AG09319 (cell line): ENCODE measurements around the gene ACAD11.

ENCODE experiments used
- DNase-seq: peaks from one replicate; pipeline ENCODE4 v3.0.0-alpha.2; 2010; ENCODE audit warnings: low read depth; ENCODE audit errors: extremely low read depth
- TF ChIP-seq, protein P1 (sequence below): IDR thresholded peaks from 2 replicates; pipeline ENCODE4 v1.5.1; 2011; ENCODE audit warnings: low read depth, mild to moderate bottlenecking, inconsistent platforms, low read length, moderate library complexity

Gene ACAD11

DNA sequence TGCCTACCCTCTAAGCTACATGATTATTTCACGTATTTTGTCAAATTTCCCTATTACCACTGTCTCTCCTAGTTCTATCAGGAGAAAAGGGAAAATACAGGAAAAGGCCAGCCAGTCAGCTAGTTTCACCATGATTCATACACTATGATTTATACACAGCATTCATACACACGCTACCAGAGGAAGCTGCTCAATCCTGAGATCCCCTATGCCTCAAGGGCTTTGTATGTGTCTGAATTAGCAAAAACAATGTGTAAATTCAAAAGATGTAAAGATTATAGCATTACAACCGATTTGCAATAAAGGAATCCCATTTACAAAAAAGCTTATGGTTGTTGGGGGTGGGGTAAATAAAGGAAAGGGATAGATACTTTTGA lies 65.7 kb downstream of the ACAD11 start:
- TF ChIP-seq, protein P1, sequence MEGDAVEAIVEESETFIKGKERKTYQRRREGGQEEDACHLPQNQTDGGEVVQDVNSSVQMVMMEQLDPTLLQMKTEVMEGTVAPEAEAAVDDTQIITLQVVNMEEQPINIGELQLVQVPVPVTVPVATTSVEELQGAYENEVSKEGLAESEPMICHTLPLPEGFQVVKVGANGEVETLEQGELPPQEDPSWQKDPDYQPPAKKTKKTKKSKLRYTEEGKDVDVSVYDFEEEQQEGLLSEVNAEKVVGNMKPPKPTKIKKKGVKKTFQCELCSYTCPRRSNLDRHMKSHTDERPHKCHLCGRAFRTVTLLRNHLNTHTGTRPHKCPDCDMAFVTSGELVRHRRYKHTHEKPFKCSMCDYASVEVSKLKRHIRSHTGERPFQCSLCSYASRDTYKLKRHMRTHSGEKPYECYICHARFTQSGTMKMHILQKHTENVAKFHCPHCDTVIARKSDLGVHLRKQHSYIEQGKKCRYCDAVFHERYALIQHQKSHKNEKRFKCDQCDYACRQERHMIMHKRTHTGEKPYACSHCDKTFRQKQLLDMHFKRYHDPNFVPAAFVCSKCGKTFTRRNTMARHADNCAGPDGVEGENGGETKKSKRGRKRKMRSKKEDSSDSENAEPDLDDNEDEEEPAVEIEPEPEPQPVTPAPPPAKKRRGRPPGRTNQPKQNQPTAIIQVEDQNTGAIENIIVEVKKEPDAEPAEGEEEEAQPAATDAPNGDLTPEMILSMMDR = no peak

DNA sequence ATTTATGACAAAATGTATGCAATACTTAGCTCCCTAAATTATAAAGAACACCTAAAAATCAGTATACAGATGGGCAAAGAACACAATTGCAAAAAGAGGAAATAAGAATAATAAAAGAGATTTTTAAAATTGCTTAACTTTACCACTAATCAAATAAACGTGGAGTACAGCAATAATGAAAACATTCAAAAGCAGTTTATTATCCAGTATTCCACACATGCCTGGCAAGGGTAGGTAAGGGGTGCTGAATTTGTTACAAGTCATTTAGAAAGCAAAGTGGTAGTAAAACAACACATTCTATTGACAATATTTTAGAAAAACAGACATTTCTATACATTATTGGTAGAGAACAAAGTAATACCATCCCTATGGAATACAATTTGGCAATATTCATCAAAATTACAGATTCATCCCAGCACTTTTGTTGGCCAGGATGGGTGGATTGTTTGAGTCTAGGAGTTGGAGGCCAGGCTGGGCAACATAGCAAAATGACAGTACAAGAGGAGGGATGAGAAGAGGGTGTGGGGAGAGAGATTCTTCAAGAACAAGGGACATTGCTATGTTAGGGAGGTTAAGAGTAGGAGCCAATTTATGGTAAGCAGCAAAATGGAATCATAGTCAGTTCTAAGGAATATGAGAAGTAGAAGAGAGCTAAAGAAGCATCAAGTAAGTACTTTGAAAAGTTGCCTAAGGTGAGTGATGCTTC lies 66.2 kb downstream of the ACAD11 start:
- TF ChIP-seq, protein P1 = no peak
- no peak for DNase-seq

More for the DNA sequence above, 65.7 kb downstream of the ACAD11 start:
- DNase-seq = no peak

DNA sequence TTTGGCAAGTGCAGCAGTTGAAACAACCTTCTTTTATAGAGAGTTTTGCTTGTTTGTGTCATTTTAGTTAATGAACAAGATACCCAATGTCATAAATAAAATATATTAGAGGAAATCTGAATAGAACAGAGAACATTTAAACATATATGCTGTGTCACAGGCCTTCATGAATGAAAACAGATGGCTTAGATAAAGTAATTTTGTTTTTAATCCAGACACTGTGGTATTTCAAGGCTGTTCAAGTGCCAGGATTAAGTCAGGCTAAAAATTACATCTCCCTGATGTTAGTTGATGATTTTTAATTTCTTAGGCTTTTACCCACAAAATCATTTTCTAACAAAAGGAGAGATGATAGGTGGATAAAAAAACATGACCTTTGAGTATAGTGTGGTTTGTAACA lies 67.4 kb downstream of the ACAD11 start:
- no peak for DNase-seq
- TF ChIP-seq, protein P1 = no peak

DNA sequence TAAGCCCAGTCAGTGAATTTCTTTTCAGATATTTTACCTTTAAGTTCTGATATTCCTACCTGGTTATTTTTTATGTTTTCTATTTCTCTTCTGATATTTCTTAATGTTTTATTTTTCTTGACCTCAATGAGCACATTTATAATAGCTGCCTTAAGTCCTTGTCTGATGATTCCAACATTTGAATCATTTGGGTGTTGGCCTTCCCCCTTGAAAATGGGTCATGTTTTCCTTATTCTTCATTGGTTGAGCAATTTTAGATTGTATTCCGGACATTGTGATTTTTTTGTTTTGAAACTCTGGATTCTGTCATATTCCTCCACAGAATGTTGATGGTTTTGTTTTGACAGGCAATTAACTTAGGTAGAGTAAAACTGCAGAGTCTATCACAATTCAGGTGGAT lies 72.2 kb downstream of the ACAD11 start:
- no peak for DNase-seq
- TF ChIP-seq, protein P1 = no peak

DNA sequence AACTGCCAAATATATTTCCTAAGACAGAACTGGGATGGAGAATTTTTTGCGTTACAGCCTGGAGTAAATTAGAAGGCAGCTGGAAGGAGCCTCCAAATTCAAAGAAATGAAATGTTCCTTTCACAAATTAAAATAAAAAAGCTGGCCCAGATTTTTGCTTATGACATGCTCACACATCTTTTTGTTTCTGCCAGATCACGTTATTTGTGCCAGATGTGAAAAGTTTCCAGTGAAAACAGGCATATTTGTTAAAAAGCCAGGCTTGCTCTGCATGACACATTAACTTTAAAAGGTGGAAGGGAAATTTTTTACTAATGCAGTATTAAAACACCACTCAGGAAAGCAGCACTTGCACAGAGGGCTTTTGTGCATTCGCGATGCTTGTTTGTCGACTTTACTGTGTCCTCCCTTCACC lies 85.8 kb downstream of the ACAD11 start:
- TF ChIP-seq, protein P1 = no peak
- DNase-seq = no peak

DNA sequence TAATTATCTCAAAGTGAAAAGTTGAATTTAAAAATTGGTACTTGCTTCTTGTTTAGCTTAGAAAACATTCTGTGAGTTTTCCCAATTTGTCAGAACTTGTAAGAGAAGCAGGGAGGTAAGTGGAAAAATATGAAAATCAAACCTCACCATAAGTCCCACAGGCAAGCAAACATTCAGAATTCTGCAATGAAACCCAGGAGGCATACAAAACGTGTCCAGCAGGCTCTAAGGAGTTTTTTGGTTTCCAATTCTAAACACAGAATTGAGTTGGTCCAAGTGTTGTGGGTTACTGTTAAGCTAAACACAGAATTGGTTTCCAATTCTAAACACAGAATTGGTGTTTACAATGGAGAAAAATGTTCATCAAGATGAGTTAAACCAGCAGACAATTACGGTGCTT lies 89.6 kb downstream of the ACAD11 start:
- DNase-seq = no peak
- TF ChIP-seq, protein P1 = no peak

DNA sequence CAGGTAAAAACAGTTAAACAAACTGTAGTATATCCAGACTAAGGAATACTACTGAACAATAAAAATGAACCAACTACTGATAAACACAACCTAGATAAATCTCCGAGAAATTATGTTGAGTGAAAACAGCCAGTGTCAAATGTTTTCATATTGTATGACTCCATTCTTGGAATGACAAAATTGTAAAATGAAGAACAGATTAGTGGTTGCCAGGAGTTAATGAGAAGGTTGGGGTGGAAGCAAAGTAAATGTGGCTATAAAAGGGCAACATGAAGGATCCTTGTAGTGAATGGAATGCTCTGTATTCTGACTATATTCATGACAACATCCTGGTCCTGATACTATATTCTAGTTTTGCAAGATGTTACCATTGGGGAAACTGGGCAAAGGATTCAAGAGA lies 90.0 kb downstream of the ACAD11 start:
- no peak for DNase-seq
- TF ChIP-seq, protein P1 = no peak
